GM12865 (cell line): ENCODE results near the gene TC2N.

Source experiments
- DNase-seq: peaks from one replicate; pipeline ENCODE4 v3.0.0; 2010; ENCODE audit warnings: low read depth
- H3K4me3 ChIP-seq: 2 replicates; pipeline ENCODE4 v1.5.1; 2011; ENCODE audit warnings: mild to moderate bottlenecking, low read depth, low read length, control low read depth
- CTCF ChIP-seq: IDR thresholded peaks from 2 replicates; pipeline ENCODE4 v1.5.1; 2011; ENCODE audit warnings: low read length, control low read depth, low read depth, inconsistent platforms; ENCODE audit not compliant: insufficient read depth; ENCODE audit errors: missing control alignments

Gene TC2N

GRCh38 chr14:91774140-91775096 is 92.9 kb downstream of the TC2N start:
- no peak for TF ChIP-seq CTCF

GRCh38 chr14:91770185-91770584 is 97.2 kb downstream of the TC2N start:
- no peak for DNase-seq
- no peak for TF ChIP-seq CTCF
- no peak overlapping the region for H3K4me3 ChIP-seq

More at GRCh38 chr14:91774140-91775096, 92.9 kb downstream of the TC2N start:
- DNase-seq = peak; percentile 1
- no peak overlapping the region for H3K4me3 ChIP-seq

- no peak overlapping the region for H3K4me3 ChIP-seq
- DNase-seq = no peak
- no peak for TF ChIP-seq CTCF
Observed at GRCh38 chr14:91755570-91756295, 111.6 kb downstream of the TC2N start.

GRCh38 chr14:91754819-91755218 is 112.5 kb downstream of the TC2N start:
- no peak for TF ChIP-seq CTCF
- no peak for DNase-seq
- H3K4me3 ChIP-seq = no peak overlapping the region

GRCh38 chr14:91754185-91754584 is 113.2 kb downstream of the TC2N start:
- no peak for DNase-seq
- H3K4me3 ChIP-seq = no peak overlapping the region

GRCh38 chr14:91753501-91754128 is 113.7 kb downstream of the TC2N start:
- no peak overlapping the region for H3K4me3 ChIP-seq
- DNase-seq = no peak
- TF ChIP-seq CTCF = no peak

More at GRCh38 chr14:91754185-91754584, 113.2 kb downstream of the TC2N start:
- no peak for TF ChIP-seq CTCF
